ENCODE measurements around the gene PLEKHG5. TPM values are rescaled to one million over a fixed set of nuclear protein-coding genes. Genes with fewer than 3 reads are reported as not detected.

The PLEKHG5 gene
- polyA plus RNA-seq, 1 donor, result 15.9 TPM

DNA sequence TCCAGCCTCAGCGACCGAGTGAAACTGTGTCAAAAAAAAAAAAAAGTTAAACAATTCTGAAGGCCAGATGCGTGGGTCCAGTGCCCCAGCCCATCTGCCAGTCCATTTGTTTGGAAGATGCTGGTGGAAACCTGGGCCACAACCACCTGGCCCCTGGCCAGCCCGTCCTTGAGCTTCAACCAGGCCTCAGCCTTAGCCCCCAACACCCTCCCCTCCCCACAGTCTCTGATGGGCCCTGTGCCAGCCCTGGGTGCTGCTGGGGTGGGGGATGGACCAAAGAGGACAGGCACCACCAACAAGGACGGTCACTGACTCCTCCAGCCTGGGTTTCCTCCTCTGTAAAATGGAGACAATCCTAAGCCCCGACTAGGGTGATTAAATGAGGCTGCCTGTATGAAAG, 19.6 kb upstream of the PLEKHG5 start:
- no peak for DNase-seq

DNA sequence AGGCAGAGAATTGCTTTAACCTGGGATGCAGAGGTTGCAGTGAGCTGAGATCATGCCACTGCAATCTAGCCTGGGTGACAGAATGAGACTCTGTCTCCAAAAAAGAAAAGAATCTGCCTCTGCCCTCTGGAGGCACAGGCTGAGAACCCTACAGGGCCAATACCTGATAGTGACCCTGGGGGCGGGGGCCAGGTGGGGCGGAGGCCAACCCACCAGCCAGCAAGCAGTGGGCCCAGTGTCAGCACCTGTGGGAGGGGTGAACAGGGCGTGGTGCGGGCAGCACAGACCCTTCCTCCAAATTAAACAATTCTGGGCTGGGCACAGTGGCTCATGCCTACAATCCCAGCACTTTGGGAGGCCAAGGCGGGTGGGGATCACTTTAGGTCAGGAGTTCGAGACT, 19.0 kb upstream of the PLEKHG5 start:
- no peak for DNase-seq

DNA sequence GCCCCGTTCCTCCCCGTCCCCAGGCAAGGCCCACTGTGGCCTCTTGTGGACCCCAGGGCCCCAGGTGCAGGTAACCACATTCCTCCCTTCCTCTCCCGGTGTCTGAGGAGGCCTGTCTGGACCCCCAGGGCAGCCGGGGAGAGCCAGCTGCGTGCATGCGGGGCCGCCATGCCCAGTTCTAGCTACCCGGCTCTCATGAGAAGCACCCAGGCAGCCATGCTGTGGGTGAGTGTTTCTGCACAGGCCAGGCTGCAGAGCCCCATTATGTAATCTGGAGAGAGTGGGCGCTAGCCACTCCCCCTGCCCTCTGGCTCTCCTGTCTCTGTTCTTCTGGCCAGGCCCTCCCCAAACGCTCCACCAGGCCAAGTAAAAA, 18.4 kb upstream of the PLEKHG5 start:
- DNase-seq, result no peak

DNA sequence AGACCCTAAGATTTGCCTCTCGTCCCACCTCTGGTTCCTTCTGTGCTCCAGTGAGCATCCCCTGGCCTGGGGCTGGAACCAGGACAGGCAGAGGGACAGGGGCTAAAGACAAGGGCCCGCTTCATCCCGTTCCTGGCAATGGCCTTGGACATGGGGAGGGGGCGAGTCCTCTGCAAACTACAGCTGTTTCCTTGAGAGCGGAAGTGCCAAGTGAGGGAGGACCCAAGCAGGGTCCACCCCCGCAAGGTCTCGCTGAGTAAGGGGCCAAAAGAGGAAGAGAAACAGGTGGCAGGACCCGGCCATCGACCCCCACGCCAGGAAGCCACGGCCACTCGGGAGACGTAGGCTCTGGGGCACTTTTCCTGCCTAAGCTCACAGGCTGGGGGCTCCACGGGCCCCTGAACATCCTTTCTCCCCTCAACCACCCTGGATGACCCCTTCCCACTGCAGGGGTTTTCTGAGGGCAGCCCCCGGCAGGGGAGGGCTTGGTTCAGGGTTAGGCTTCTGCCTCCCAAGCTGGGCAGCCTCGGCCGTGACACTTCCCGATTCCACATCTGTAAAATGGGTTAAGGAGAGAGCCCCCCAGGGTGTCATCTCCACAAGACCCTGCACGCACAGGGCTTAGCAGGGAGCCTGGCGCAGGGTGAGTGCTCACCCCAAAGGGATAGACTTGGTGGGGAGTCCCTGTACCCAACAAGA, 17.9 kb upstream of the PLEKHG5 start:
- no peak for DNase-seq

DNA sequence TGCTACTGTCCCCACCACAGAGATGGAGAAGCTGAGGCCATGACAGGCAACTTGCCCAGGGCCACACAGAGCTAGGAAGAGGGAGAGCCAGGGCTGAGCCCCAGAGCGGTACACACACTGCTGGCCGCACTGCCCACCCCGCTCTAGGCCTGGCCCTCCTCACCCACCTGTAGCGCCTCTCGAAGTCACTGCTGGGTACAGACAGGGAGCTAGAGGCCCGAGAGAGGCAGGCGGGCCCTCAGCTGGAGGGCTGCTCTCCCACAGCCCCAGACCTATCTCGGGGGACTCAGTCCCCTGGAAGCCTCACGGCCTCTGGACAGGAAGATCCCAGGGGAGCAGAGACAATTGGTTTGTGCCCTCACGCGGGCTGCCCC, 17.3 kb upstream of the PLEKHG5 start:
- no peak for DNase-seq

DNA sequence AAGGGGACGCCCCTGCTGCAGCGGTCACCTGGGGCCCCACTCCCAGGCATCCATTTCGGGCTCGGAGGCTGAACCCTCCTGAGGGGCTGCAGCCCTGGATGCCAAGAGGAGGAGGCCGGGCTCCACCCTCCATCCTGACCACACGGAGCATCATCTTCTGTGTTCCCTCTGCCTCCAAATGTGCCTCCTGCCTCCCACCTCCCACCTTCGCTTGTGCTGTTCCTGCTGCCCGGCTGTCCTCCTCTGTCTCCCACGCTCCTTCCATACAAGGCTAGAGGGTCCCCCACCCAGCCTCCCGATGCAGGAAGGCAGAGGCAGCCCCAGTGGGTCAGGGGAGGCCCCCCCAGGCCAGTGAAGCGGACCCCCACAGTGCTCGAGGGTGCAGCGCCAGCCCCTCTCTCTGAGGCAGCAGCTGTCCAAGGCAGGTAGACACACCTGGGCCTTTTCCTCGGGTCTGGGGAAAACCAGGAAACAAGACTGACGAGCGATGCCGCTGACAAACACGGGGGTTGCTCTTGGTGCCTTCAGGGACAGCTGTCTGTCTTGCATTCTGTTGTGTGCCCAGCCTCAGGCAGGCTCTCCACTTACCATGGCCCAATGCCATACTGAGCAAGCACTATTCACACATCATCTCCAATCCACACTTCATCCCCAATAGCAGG, 16.8 kb upstream of the PLEKHG5 start:
- DNase-seq, result no peak

DNA sequence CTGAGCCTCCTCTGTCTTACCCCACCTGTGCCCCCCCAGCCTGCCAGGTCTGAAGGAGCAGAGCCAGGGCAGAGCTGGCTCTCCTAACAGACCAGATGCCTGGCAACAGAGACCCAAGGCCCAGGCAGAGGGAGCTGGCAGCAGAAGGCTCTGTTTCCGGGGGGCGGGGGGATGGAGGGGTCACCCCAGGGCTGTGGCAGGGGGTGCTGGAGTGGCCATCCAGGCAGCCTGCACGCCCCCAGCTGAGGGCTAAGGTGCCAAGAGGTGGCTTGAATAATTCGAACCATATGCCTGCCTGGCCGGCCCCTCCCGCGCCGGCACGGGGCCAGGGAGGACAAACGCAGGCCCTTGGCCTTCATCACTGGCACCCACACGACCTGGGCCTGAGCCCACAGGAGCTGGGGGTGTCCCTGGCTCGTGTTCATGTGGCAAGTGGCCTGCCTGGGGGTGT, 16.0 kb upstream of the PLEKHG5 start:
- DNase-seq, result no peak

DNA sequence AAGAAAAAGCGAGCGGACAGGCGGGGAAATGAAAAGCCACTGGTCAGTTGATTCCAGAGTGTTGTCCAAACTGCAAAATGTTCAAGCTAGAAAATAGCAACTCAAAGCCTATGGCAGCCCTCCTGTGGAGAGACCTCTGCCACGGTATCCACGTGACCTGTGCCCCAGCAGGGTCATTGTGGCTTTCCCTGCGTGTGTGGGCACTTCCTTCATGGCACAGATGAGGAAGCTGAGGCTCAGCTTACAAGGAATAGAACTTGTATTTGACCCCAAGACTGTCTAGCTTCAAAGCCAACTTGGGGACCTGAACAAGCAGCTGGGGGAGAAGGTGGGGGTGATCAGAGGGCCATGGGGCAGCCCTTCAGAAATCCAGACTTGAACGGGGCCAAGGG, 15.6 kb upstream of the PLEKHG5 start:
- no peak for DNase-seq

DNA sequence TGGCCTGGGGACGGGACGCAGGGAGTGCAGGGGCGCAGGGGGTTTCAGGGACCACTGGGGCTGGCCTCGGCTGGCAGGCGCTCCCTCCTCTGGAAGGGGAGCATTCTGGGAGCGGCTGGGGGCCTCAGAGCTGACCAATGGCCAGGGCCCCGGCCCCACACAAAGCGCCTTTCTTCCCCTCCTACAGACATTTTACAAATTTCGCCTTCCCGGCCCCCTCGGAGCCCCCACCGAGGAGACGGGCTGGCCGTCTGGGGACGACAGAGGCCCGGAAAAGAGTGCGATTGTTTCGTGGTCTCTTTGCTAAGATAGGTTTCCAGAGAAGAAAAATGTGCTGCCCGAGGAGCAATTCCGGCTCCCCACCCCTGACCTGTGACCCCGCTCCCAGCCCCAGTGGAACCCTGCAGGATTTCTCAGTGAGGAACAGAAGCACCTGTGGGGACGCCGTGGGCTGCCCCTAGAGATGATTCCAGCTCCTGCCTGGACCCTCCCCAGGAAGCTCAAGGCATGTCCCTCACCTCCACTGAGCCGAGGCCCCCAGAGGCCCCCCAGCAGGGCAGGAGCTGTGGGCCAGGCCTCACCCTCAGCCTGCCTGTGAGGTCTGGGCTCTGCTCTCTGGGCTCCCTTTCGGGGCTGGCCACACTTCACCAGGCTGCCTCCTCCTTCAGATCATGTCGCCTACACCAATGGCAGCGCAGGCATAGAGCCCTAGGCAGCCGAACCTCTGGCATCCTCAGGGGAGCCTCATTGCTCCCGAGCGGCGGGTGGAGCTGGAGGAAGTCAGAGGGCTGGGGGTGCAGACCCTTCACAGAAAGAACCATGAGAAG, 15.0 kb upstream of the PLEKHG5 start:
- no peak for DNase-seq

DNA sequence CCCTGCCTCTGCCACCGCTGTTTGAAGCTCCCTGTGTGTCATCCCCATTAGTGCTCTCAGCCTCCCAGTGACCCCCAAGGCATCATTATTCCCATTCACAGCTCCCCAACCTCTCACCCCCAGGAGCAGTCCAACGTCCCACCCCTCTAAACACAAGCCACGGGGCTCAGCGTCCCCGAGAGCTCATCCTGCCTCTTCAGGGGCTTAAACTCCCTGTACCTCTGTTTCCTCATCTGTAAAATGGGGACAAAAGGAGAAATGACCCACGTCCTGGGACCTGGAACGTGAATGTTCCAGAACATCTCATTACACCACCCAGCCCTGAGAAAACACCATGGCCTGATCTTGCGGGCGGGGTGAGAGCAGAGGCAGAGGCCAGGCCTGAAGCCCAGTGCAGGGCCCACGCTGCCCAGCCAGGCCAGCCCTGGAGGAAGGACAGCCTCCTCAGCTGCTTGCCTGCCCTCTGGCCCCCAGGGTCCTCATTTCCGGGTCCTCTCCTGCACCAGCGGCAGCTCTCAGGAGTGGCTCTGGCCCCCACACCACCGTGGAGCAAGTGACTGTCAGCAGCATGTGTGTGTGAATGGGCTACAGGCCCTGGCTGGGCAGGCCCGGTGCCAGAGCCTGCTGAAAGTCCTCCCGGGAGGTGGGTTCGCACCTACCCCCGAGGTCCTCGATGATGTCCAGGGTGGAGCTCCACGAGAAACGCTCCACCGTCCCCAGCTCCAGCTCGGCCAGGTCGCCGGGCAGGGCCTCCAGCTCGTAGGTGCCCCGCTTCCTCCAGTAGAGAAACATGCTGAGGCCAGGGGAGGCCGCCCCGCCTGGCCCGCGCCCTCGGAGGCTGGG, 14.1 kb upstream of the PLEKHG5 start:
- DNase-seq, result no peak

DNA sequence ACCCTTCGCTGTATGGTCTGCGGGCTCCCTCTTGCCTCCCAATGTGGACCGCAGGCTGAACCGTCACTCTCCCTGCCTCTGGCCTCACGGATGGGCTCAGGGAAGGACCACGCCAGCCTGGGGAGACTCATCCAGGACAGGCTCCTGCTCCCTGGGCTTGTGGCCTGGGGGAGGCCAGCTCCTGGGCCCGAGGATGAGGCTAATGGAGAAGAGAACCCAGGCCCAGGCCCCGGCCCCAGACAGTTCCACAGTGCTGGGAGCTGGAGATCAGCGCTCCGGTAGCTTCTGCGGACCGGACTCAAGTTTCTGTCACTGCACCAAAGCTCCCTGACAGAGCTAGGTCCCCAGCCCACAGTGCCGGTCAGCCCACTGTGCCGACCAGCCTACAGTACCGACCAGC, 13.4 kb upstream of the PLEKHG5 start:
- no peak for DNase-seq

DNA sequence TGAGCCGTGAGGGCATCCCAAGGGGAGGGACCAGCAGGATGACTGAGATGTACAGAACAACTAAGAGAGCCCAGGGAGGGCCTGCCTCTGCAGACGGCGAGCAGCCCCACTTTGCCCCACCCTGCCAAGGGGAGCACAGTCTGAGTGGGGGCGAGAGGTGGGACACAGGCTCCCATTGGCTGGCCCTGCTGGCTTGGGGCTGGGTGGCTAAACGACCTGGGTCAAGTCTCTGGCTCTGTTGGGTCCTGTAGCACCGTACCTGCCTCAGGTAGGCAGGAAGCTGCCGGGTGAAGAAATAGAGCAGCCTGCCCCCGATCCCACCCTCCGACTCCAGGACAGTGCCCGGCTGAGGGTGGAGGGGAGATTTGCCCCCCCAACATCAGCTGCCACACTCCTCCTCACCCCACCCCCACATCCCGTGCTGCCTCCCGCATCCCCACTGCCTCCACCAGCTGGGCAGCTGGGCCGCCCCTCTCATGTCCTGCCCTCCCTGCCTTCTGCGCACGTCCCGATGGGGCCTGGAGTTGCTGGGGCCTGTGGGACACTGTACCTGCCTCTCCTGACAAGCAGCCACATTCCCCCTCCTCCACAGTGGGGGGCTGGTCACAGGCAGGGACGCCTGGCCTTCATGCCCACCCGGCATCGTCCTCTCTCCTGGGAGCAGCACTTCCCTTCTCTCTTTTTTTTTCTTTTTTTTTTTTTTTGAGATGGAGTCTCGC, 12.6 kb upstream of the PLEKHG5 start:
- no peak for DNase-seq

DNA sequence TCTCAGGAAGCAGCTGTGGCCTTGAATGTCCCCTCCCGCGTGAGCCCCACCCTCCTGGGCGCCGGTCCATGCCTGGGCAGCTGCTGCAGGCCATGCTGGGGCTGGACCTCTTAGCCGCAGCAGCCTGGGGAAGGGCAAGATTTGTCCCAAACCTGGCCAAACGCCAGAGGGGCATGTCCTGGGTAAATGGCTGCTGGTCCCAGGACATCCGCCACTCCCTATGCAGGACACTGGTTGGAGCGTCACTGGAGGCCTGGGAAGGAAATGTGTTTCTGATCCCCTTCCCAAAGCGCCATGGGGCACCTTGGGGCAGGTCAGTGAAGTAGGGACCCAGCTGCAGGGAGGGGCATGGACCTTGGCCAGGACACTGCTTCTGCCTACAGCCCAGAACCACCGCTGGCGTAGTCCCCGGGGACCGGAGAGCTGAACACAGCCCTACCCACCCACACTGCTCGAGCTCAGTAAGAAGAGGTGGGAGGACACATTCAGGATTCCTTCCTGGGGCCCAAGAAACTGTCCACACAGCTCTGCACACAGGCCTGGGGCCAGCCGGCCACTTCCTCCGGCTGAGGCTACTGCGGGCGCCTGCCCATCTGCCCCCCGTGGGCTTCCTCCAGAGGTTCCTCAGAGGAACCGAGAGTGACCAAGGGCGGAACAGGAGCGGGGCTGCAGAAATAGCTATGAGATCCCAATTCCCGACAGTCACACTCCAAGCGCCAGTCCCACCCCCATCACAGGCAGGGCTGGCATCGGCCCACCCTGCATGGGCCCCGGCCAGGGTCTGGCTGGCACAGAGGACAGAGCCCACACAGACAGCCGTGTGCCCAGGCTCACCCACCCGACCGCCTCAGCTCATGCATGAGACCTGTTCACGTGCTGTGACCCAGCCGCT, 10.8 kb upstream of the PLEKHG5 start:
- no peak for DNase-seq

DNA sequence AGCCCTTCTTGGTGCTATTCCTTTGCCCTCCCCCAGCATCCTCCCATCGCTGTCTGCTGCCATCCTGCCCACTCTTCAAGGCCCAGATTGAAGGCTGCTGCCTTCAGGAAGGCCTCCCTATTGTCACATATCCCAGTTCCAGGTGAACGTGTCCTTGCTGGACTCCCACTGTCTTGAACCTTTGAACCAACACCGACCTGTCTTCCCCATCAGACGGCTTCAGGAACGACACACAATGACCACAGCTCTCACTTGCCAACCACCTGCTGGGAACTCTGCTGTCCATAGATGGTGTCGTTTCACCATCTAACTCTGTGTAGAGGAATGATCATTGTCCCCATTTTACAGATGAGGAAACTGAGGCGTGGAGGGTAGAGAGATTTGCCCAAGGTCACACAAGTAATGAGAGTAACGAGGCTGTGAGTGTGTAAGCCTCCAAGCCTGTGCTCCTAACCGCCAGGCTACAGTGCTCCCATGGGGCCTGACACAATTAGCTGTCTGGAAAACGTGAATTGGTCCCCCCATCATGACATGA, 9.9 kb upstream of the PLEKHG5 start:
- no peak for DNase-seq

DNA sequence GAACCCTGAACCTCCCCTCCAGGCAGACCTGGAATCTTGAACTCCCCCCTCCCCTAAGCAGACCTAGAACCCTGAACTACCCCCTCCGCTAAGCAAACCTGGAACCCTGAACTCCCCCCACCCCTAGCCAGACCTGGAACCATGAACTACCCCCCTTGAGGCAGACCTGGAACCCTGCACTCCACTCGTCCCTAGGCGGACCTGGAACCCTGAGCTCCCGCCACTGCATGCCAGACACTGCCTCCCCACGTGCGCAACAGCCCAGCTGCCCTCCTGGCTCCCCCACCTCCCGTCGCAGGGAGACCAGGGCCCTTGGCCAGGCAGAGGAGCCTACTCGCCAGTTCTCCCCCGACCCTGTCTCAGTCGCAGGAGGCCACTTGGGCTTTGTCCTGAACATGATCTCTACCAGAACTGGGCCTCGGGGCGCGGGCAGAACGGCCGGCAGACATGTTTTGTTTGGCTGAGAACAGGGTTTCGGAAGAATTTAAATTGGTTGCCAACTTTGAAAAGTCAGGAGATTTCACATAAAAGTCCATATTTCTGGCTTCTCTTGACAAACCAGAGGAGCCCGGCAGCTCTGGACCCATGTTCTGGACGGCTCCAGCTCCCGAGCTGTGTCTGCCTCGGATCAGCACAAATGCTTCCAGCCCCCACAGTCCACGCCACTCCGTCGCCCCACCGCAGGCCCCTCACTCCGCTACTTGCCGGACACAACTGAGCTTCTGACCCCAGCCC, 9.2 kb upstream of the PLEKHG5 start:
- DNase-seq, result no peak

DNA sequence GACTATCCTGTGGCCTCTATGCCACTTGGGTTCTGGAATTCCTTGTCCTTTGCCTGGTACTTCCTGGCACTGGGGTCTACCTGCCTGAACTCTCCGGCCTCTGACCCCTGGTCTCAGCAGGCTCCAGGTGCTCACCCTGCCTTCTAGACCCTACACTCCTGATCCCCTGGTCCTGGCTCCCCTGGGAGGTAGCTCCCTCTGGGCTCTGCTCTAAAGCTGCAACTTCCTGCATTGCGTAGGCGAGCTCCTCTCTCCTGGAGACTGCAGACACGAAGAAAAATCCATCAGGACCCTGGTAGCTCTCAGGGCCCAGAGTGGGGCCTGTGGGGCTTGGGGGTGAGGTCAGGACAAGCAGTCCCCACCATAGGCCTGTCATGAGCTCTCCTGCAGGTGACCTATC, 7.8 kb upstream of the PLEKHG5 start:
- DNase-seq, result no peak

DNA sequence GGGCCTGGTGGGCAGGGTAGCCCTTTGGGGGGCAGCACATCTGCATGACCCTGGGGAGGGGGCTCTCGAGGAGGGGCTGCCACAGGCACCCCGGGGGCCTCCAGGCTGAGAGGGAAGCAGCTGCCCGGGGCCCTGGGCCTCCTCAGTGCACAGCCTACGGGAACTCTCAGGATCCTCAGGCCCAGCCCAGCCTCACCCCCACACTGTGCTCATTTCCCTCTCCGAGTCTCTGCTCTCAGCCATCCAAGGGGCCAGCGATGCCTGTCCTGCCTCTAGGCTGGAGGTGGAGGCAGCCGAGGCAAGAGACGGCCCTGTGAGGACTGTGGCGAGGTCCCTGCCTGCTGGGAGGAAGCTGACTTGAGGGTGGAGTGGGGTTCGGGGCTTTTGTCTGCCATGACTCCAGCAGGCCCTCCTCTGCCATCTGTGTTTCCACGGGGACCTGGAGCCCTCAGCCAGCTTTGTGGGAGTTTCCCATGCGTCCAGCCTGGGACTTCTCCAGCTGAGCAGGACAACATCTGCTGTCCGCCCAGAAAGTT, 7.2 kb upstream of the PLEKHG5 start:
- DNase-seq, result no peak

DNA sequence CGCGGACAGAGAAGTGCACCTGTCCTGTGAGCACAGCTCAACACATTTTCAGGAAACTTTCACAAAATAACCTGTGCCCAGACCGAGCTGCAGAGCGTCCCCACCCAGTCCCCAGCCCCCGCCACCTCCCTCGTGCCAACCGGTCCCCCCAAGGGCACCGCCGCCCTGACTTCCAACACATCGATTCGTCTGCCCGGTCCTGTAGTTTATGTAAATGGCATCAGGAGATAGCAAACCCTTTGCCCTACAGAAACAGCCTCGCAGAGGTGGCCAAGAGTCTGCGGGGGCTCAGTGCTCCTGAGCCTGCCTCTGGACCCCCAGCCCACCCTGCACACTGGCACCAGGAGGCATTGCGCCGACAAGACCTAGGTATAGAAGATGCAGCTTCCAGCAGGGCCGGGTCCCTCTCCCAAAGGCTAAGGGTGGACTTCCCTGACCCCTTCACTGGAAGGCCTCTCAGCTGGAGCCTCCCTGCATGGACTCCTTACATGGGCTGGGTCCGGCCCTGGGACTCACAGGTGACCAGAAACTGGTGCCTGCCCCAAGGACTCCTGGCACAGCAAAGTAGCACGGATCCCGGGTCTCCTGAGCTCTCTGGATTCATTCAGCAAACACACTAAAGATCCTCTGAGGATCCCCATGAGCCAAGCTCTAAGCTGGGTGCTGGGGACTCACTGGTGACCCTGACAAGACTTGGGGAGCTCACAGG, 6.6 kb upstream of the PLEKHG5 start:
- DNase-seq, result no peak

Measured in left kidney (tissue), 2 donors.